D341Med (cell line): ENCODE results near the gene OLIG2.

Experiments used
- DNase-seq: peaks from one replicate; pipeline ENCODE4 v3.0.0; 2012; ENCODE audit warnings: low spot score

The OLIG2 gene

GRCh38 chr21:33019885-33020557, 5.7 kb upstream of the OLIG2 start:
- DNase-seq, result no peak

- DNase-seq, result no peak
These were observed 5.1 kb upstream of the OLIG2 start for GRCh38 chr21:33020558-33021100.

- no peak for DNase-seq
These were observed 4.6 kb upstream of the OLIG2 start for GRCh38 chr21:33021150-33021549.

GRCh38 chr21:33021667-33022066, 4.1 kb upstream of the OLIG2 start:
- no peak for DNase-seq

GRCh38 chr21:33022489-33022827, 3.3 kb upstream of the OLIG2 start:
- DNase-seq, result no peak

- DNase-seq, result no peak
These were observed 2.7 kb upstream of the OLIG2 start for GRCh38 chr21:33022828-33023573.

- DNase-seq, result no peak
These were observed 2.0 kb upstream of the OLIG2 start for GRCh38 chr21:33023574-33024200.

GRCh38 chr21:33024201-33025103, 1.3 kb upstream of the OLIG2 start:
- no peak for DNase-seq

GRCh38 chr21:33025106-33025488, 638 bp upstream of the OLIG2 start:
- DNase-seq, result no peak

GRCh38 chr21:33026443-33026858, 716 bp downstream of the OLIG2 start:
- DNase-seq, result no peak

- DNase-seq, result no peak
These were observed 1.2 kb downstream of the OLIG2 start for GRCh38 chr21:33026878-33027400.

- DNase-seq, result peak; percentile 65
These were observed 1.9 kb downstream of the OLIG2 start for GRCh38 chr21:33027401-33028286.

GRCh38 chr21:33028287-33028670, 2.5 kb downstream of the OLIG2 start:
- no peak for DNase-seq

GRCh38 chr21:33028773-33029384, 3.1 kb downstream of the OLIG2 start:
- no peak for DNase-seq

- no peak for DNase-seq
These were observed 3.7 kb downstream of the OLIG2 start for GRCh38 chr21:33029385-33029921.

GRCh38 chr21:33029975-33030461, 4.3 kb downstream of the OLIG2 start:
- no peak for DNase-seq

- no peak for DNase-seq
These were observed 4.9 kb downstream of the OLIG2 start for GRCh38 chr21:33030633-33031032.

GRCh38 chr21:33031152-33031911, 5.6 kb downstream of the OLIG2 start:
- DNase-seq, result no peak

- no peak for DNase-seq
These were observed 6.8 kb downstream of the OLIG2 start for GRCh38 chr21:33032434-33033047.
